HG02588 (cell line): ENCODE results near the gene HIRA.
"Not testable (repeated sequence)": the region's sequence is repeated elsewhere in the genome, so short reads cannot be mapped to it uniquely, and the experiment has no call there.

ENCODE experiments used
- ATAC-seq: cut with Tn5 transposase; IDR thresholded peaks from one replicate; pipeline ENCODE4 v1.9.1; 2021; ENCODE audit warnings: mild to moderate bottlenecking, moderate library complexity; ENCODE audit not compliant: unreplicated experiment

The HIRA gene

DNA sequence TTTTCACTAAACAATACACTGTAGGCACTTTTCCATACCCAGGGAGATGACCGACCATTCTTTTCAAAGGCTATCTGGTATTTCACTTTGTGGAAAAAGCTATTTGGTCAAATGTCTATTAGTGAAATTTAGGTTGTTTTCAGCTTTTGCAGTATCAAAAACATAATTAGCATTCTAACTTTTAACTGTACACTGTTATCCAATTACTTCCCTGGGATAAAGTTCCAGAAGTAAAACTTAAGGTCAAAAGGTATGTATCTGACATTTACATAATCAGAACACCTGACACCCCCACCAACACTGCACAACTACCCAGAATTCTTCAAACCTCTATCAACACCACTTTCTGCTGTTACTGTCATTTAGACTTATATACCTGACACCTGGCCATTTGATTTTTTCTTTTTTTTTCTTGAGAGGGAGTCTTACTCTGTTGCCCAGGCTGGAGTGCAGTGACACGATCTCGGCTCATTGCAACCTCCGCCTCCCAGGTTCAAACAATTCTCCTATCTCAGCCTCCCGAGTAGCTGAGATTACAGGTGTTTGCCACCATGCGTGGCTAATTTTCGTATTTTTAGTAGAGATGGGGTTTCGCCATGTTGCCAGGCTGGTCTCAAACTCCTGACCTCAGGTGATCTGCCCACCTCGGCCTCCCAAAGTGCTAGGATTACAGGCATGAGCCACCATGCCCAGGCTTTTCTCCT is 13.9 kb upstream of the HIRA start:
- ATAC-seq, result not testable (repeated sequence)

DNA sequence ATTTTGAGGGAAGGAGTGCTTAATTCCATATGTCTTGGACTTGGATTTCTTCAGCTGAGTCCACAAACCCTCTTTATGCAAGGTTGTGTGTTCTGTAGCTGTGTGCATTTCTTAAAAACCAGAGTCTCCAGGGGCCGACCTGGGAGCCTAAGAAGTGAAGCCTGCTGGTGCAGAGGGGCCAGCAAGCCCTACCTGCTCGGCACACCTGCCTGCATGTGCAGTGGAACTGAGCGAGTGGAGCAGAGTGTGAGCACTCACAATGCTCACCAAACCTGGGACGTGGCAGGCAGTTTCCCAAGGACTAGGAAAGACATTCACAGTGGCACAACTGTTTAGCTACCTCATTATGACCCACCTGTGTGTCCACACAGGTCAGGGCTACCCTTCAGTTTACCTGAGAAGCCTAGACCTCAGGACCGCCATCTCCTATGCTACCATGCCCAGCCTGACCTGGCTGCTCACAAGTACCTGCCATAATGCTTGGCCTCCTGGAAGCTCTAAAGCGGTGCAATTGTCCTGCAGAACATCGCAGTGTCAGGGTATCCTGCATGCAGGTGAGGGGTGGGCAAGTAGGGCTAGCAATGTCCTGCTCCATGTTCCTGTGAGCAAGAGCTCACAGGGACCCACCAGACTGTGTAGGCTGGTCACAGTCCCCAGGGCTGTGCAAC is 12.1 kb upstream of the HIRA start:
- ATAC-seq, result no peak

DNA sequence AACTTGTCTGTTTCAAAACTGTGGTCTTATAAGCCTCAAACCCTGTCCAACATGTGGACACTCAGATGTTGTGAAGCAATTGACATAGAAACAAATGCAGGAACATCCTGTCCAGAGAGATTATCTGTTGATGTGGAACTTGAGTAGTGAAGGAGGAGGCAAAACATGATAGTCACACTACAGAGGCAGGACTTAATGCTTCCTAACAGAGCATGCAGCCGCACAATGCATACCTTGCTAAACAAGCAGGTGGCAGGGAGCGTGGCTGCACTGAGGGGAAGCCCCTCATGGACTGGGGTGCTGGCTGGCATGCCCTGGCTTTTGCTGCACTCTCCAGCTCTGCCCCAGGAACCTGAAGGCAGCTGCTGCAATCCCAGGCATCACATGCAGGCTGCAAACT is 10.6 kb upstream of the HIRA start:
- ATAC-seq, result no peak

DNA sequence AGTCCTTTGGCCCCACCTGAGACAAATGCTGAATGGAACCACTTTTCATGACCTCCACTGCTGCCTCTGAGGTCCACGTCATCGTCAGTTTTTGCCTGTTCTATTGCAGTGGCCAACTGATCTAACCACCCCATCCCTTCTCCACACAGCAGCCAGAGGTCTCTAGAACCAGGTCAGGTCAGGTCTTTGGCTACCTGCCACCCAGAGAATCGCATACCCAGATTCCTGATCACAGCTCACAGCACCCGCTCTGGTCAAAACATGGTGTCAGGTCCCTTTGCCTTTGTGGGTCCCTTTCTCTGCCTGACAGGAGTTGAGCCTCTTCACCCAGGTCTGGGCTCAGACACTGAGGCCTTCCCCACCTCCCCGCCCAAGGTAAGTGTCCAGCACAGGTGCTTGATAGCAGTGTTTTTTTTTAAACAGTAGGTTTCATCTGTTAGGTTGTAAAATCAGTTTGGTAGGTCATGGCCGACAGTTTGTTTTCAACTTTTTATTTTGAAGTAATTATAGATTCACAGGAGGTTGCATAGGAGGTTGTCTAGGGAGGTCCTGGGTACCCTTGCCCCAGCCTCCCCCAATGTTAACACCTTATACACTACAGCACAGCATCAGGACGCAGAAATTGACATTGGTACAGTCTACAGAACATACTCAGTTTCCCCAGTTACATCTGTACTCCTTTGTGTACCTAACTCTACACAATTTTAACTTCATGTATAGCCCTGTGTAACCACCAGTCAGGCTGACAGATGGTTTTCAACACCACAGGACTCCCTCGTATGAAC is 9.1 kb upstream of the HIRA start:
- ATAC-seq, result no peak

DNA sequence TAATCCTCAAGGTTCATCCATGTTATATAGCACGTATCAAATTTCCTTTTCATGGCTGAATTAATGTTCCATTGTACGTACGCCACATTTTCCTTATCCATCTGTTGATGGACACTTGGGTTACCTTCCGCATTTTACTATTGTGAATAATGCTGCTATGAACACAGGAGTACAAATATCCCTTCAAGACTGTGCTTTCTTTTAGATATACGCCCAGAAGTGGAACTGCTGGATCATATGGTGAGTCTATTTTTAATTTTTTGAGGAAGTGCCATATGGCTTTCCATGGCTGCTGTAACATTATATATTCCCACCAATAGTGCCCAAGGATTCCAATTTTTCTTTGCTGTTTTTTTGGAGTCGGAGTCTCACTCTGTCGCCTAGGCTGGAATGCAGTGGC is 6.8 kb upstream of the HIRA start:
- ATAC-seq, result no peak

DNA sequence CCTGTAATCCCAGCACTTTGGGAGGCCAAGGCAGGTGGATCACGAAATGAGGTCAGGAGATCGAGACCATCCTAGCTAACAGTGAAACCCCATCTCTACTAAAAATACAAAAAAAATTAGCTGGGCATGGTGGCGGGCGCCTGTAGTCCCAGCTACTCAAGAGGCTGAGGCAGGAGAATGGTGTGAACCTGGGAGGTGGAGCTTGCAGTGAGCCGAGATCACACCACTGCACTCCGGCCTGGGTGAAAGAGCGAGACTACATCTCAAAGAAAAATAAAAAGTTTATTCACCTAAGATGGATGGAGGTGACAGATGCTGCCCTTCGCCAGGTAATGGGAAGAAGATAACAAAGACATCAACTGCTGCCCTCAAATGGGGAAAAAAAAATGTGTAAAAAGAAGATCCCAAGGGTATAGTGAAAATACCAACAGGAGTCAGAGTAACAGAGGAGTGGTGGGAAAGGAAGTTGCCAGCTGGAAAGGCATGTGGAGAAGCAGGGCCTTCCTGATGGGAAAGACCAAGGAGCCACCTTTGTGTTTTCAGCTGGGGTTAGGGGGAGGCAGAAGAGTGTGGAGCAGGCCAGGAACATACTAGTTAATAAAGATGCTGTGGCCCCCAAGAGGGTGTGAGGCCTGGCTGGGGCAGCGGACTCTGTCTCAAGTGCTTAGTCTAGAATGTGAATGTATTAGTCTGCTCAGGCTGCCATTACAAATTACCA is 5.1 kb upstream of the HIRA start:
- not testable (repeated sequence) for ATAC-seq

DNA sequence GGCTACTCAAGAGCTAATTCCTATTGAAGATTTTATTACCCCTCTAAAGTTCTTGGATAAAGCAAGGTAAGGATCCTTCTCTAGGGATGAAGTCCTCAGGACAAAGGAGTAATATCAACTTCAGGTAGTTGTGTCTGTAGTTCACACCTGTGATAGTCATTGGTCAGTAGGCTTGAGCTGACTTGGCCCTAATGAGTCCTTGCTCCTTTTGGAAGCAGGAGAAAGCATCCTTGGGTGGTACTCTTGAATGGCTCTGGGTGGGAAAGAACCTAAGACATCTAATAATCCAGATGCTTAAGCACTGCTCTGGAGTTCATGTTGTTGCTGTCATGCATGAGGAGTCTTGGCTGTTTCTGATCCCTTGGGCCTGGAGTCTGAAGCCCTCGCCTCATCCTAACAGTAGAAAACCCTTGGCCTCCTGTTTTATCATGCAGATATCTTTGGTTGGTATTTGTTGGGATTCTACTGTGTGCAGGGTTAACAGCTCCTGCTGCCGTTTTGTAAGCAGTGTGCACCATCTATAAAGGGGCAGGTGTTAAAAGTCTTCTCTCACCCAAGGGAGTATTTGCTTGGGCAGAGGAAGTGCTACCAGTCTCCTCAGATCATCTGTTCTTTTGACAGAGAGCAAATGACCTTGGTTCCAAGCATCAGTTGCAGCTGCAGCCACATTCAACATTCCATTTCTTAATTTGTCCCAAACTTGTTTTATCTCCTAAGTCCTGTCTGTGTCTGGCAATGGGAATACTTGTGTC is 3.5 kb upstream of the HIRA start:
- ATAC-seq, result no peak

DNA sequence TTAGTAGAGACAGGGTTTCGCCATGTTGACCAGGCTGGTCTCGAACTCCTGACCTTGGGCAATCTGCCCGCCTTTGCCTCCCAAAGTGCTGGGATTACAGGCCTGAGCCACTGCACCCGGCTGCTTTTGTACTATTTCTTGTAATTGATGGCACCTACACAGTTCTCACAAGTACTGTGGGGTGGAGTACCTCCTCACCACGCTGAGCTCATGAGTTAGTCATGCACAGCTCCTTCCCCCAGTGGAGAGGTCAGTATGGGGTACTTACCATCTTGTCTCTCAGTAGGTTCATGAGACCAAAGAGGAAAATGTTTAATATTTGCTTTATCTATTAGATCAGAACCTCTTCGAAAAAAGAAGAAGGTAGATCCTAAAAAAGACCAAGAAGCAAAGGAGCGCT is 2.9 kb upstream of the HIRA start:
- no peak for ATAC-seq

DNA sequence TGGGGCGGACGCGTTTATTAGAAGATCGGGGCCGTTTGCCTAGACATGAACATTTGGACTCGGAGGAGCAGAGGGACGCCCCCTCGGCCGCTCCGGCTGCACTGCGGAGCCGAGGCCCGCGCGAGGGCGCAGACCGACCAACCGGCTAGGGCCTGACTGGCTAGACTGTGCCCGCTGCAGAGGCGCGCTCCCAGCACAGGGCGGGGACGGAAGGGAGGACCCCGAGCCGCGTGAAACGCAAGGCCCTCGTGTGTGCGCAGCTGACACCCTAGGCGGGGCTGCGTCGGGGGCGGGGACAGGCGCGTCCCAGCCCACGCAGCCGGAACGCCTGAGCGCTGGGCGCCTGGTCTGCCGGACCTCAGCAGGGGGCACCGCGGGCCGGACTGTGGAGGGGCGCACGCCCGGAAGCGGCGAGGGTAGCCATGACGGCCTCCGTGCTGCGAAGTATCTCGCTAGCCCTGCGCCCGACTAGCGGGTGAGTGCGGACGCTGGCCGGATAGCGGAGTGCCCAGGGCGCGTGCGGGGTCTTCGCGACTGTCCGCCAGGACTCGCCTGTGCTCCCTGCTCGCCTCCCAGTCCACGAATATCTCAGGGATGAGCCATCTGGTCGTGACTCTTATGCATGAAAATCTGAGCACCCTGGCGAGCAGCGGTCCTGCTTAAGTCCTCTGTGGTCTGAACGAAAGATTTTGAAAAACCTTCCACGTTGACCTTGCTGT is 759 bp upstream of the HIRA start, which contains the start of gene MRPL40:
TSS of gene MRPL40 (plus strand) at position 413 of the 719 bp plus-strand sequence. CDS start at position 423, 10 bp downstream.
- ATAC-seq, result peak; percentile 77

DNA sequence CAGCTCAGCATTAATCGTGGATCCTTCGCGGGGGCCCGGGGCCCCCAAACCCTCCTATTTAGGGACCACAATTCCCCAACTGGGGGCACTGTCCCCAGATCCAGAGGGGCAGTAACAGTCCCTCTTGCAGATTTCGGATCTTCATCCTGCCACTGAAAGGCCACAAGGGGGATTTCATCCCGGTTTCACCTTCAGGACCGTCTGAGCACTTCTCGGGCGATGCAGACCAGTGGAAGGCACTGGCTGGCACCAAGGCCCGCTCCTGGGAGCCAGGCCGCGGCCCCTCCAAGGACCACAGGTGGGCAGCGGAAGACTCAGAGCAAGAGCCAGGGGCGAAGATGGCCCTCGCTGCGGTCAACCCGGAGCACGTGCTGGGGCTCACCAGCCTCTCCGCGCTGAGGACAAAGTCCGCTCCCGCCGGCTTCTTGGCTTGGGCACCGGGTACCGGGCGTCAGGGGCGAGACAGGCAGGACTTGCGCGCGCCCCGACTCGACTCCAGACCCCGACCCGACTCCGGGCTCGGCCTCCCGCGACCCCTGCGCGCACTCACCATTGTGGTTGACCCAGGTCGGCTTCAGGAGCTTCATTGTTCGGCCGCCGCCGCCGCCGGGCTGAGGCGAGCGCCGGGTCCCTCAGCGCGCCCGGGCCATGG is 517 bp downstream of the HIRA start:
- ATAC-seq, result no peak

DNA sequence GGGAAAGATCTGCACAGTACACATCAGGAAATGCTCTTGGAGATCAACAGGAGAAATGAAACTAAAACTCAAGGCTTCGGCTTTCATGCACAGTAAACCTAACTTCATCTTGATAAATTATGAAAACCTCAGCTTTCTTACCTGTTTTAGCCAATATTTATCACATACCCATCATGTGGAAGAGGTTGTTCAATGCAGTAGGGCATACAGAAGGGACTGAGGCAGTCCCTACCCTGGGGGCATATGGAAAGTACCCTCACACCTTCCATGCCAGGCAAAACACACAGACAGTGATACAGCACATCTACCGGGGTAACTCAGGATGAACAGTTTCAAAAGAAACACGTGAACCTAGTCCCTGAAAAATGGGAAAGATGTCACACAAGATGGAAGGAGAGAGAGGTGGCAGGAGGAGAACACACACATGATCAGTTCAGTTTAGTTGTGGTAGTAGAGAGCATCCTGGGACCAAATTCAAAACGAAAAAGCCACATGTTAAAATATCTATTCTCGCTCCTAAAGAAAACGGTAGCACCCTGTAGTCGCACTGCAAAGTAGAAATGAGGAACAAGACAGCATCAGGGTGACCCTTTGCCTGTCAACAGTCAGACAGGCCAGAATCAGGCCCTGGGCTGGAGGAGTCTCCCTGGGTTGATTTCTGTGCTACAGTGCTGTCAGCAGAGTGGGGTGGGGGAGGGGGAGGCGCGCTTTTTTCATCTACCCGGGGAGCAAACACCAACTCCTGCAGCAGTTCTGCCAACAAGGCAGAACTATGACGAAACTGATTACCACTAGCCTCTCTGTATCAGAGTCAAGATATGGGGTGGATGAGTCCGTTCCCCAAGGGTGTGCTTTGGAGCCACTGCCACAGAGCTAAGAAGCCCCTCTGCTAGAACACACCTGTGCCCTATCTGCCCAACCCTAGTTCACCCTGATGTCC is 1.3 kb downstream of the HIRA start:
- ATAC-seq, result no peak

DNA sequence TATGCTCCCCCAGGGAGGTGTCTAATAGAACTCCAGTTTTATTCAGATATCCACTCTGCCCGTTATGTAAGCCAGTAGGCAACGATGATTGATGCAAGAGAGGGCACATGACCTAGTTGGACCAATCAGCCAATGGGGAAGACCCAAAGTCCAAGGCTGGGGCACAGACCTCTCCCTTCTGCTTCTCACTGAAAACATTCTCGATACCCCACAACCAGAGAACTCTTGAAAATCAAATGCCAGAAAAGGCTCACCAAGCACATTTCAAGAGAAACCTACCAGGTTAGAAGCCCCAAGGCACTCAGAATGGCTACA is 7.4 kb downstream of the HIRA start:
- ATAC-seq, result no peak

DNA sequence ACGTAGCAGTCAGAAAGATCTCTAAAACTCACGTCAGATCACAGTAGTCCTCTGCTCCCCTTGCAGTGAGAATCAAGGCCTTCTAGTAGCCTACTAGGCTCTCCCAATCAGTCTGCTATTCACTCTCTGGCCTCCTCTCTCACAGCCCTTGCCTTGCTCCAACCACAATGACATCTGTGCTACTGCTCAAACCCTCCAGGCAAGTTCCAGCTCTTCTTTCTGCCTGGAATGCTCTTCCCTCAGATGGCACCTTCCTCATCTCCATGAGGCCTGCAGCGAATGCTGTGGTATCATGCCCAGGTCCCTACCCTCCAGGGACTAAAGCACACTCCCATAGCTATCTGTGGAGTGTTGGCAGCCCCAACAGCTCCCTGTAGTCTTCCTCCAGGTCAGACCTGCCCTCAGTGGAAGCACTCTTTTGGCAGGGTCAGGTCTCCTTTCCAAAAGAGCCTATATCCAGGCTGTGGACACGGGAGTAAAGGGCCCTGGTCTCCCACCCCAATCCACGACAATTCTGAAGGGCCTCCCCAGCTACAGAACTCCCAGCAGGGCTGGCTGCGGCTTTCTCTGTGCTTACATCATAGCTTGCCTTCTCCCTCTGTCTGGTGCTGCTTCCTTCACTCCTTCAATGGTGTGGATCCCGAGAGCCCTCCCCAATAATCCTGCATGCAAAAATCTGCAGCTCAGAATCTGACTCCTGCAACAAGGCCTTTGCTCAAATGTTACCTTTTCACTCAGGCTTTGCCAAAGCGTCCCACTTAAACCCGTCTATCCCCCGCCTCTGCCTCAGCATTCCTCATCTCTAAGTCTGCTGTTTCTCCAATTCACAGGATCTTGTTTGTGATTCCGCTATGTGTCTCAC is 8.9 kb downstream of the HIRA start:
- ATAC-seq, result no peak

DNA sequence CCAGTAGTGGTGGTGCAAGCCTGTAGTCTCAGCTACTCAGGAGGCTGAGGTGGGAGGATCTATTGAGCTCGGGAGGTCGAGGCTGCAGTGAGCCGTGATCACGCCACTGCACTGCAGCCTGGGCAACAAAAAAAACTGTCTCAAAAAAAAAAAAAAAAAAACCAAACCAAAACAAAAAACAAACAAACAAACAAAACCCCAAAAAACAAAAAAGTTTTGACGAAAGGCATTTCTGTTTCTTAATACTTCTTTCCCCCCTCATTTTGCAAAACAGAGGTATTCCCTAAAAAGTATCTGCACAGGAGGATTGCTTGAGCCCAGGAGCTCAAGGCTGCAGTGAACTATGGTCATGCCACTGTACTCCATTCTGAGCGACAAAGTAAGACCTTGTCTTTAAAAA is 11.2 kb downstream of the HIRA start:
- ATAC-seq, result no peak

DNA sequence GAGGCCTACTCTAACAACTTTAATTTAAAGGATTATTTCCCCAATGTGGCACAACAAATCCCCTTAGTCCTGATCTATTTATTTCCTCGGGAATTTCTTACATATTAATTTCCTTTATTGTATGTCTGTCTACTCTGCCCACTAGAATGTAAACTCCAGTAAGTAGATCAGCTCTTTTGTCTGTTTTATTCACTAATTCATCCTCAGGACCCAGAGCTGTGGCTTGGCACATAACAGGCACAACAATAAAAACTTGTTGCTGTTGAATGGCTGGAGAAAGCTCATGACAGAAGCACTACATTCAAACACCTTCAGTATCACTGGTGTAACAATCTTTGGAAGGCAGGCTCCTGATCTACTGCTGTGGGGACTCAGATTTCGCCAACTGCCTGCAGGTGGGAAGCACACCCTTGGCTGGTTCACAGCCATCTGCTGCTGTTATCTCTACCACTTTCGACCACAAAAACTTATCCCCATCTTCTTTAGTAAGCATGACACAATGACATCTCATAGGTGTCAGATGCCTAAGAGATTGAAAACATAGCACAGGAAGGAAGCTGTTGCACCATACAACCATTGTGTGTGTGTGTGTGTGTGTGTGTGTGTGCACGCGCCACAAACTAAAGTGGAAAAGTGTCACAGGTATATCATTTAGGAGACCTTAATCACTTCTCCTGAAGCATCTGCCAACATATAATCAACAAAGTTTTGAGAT is 11.9 kb downstream of the HIRA start:
- ATAC-seq, result no peak

DNA sequence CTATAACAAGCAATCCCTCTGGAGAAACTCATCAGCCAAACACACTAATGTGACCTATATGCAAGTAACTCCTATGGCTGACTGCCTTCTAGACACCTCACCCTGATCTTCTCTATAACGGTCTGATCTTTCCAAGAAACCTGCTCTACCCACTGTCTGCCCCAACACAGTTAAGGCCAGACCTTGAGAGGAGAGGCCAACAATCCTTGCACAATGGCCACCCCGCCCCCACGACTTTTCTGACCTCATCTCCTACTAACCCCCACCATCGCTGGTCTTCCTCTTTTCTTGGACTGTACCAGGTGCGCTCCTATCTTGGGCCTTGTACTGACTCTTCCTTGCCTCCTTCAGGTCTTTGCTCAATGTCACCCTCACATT is 12.5 kb downstream of the HIRA start:
- ATAC-seq, result no peak

DNA sequence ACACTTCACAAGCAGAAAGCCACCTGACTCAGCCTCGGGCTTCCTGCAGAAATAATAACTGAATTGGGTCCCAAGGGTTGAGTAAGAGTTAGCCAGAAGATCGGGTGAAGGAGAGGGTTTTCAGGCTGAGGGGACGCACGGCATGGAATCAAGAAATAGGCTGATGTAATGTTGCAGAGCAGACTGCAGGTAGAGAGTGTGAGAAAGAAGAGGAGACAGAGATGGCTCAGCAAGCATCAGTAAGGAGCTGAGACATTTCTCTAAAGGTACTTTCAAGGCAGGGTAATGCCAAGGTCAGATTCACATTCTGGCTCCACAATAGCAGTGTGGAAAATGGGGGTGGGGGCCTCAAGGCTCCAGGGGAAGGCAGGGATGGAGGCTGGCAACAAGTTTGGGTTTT is 18.6 kb downstream of the HIRA start:
- ATAC-seq, result no peak
